ENCODE results near the gene LRRFIP1. TPM values are rescaled to one million over a fixed set of nuclear protein-coding genes. Genes with fewer than 3 reads are reported as not detected.

The LRRFIP1 gene
- total and polyA plus RNA-seq, 12 donors, result 18.7 to 79.7 (median 51.8) TPM

DNA sequence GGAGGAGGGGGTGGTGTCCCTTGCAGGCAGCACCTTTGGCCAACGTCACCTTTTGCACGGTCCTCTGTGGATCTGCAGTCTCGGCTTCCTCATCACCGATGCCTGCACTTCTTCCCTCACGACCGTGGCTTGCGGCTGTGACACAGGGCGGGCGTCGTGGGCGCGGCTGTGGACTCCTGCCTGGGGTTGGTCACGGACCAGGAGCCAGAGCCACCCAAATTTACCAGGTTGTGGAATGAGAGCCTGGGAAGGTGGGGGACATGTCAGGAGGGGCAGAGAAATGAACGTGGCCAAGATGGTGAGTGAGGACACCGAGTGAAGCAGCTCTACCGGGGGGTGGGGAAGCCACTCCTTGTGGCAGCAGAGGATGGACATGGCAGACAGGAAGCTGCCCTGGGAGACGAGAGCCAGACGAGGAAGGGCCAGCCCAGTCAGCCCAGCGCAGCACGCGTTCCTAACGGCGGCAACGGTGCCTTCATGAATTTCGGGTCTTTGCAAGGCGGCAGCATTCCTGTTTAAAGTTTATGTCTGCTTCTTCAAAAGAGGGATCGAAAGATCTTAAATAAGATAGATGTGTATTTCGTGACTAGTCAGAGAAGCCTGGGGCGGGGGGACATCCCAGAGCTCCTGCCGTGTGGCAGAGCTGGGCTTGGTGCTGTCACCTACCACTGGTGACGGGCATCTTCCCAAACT is 84.2 kb downstream of the LRRFIP1 start:
- no peak overlapping the region for H3K4me3 ChIP-seq
- intact Hi-C loops (cut with DNase I), result no loop called here
- no peak overlapping the region for H3K27ac ChIP-seq
- WGBS, 4 donors, result 91 to 94% (median 92%) methylated on average over 31 of the region's 31 CpGs
- TF ChIP-seq POLR2A (IDR thresholded peaks at IDR 0.05), result no peak
- TF ChIP-seq, protein P1, sequence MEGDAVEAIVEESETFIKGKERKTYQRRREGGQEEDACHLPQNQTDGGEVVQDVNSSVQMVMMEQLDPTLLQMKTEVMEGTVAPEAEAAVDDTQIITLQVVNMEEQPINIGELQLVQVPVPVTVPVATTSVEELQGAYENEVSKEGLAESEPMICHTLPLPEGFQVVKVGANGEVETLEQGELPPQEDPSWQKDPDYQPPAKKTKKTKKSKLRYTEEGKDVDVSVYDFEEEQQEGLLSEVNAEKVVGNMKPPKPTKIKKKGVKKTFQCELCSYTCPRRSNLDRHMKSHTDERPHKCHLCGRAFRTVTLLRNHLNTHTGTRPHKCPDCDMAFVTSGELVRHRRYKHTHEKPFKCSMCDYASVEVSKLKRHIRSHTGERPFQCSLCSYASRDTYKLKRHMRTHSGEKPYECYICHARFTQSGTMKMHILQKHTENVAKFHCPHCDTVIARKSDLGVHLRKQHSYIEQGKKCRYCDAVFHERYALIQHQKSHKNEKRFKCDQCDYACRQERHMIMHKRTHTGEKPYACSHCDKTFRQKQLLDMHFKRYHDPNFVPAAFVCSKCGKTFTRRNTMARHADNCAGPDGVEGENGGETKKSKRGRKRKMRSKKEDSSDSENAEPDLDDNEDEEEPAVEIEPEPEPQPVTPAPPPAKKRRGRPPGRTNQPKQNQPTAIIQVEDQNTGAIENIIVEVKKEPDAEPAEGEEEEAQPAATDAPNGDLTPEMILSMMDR (IDR thresholded peaks at IDR 0.05), result no peak
- no peaks in the 10 kb centered on the region for H3K9me3 ChIP-seq (replicated peaks in 1 of 3)
- DNase-seq, result peak in 2 of 7 donors; percentile 15 to 49
- H3K4me1 ChIP-seq (replicated peaks in 1 of 2), result peaks cover 3 to 25% of the 10 kb centered on the region in 2 donors
- peaks cover 0 to 15% of the 10 kb centered on the region in 2 donors for H3K36me3 ChIP-seq (replicated peaks in 1 of 2)
- no peaks in the 10 kb centered on the region for H3K27me3 ChIP-seq

DNA sequence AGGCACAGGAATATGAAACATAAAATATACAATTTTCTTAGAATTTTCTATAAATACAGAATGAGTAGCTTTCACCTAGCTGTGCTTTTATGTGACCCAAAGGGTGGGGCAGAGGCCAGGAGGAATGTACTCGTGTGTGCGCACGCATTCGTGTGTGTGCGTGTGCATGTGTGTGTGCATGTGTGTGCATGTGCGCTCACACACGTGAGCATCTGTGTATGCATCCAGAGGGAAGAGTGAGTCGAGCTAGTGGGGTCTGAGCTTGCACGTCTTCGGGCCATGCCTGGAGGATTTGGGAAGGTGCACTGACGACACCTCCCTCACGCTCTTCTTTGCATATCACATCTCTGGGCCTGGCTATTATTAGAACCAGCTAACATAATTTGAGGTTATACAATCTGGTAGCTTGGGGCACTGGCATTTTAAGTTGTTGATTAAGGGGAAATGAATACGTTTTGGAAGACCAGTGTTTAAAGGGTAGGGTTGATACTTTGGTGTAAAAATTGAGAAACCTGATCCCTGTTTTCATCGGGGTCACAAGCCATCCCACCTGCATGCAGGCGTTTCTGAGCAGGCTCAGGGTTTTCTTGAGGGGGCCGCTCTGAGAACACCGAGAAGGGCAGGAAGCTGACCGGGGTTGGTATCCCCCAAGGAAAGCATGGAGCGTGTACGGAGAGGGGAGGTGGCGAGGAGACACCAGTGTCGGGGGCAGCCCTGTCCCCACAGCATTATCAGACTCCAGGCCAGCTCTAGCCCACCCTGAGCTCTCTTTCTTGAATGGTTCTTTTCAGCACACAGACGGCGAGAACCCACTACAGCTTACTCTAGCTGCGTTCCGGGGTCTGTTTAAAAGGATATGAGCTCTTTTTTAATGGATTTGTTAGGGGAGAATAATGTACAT is 85.3 kb downstream of the LRRFIP1 start:
- DNase-seq, result peak in 1 of 7 donors; percentile 8
- H3K27ac ChIP-seq, result no peak overlapping the region
- peaks cover 0 to 15% of the 10 kb centered on the region in 2 donors for H3K36me3 ChIP-seq (replicated peaks in 1 of 2)
- intact Hi-C loops (cut with DNase I), result no loop called here
- no peaks in the 10 kb centered on the region for H3K27me3 ChIP-seq
- H3K9me3 ChIP-seq (replicated peaks in 1 of 3), result no peaks in the 10 kb centered on the region
- peaks cover 3 to 13% of the 10 kb centered on the region in 2 donors for H3K4me1 ChIP-seq (replicated peaks in 1 of 2)
- no peak overlapping the region for H3K4me3 ChIP-seq
- TF ChIP-seq, protein P1 (IDR thresholded peaks at IDR 0.05), result no peak
- no peak for TF ChIP-seq POLR2A (IDR thresholded peaks at IDR 0.05)
- 92 to 96% (median 93%) methylated on average over 26 of the region's 26 CpGs for WGBS, 4 donors

DNA sequence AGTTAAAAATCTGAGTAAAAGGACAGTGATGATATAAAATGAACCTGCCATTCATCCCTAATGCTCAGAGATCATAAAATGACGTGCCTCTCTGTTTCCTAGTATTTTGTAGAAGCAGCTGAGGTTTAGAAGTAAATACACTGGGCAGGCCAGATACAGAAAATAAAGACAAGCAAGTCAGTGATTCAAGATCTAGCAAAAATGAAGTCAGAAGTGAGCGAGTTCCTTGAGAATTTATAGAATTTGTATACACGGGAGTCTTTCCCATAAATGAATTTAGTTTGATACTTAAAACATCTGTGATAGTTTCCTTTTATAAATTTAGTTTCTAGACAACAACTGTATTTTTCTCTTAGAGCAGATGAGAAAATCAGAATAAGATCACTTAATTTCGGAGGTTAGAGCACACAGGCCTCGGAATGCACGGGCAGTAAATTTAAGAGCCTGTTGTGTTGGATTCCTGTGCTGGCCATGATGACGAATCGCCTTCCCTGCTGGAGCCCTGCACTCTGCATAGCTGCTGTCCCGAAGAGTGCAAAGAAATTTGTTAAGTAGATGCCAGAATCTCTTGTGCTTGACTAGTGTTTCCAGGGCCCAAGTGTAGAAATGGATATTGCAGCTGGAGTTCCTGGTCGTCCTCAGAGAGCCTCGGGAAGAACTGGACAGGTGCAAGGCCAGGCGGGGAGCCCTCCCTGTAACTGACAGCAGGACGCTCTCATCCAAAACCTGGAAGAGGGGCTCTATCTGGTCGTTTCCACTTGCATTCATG is 87.5 kb downstream of the LRRFIP1 start:
- peaks cover 0 to 15% of the 10 kb centered on the region in 2 donors for H3K36me3 ChIP-seq (replicated peaks in 1 of 2)
- 76 to 83% (median 80%) methylated on average over 14 of the region's 14 CpGs for WGBS, 4 donors
- no peaks in the 10 kb centered on the region for H3K27me3 ChIP-seq
- no peaks in the 10 kb centered on the region for H3K9me3 ChIP-seq (replicated peaks in 1 of 3)
- H3K4me1 ChIP-seq (replicated peaks in 1 of 2), result peaks cover 3 to 13% of the 10 kb centered on the region in 2 donors
- no peak overlapping the region for H3K27ac ChIP-seq
- intact Hi-C loops (cut with DNase I), result no loop called here
- H3K4me3 ChIP-seq, result no peak overlapping the region
- TF ChIP-seq POLR2A (IDR thresholded peaks at IDR 0.05), result no peak
- TF ChIP-seq, protein P1 (IDR thresholded peaks at IDR 0.05), result no peak
- DNase-seq, result peak in 2 of 7 donors; percentile 10 to 48

Measured in adrenal gland (tissue), 12 donors.